K562 (cell line): Measurements from ENCODE around the gene ACTG2. TPM values are rescaled to one million over a fixed set of nuclear protein-coding genes. Genes with fewer than 3 reads are reported as not detected.

Experiments used
- ATAC-seq: fragments of 200-7000 bp; cut with Tn5 transposase; 3 replicates; pipeline ENCODE4 v1.9.1; 2020; ENCODE audit warnings: moderate library complexity
- BruUV-seq: library from RNA; stranded (reverse); fragments of 400-500 nt; replicated peaks from 2 replicates; lab custom pipeline; 2021; lab: Mats Ljungman, UMichigan
- CTCF ChIA-PET: fragments of 300-600 bp; formaldehyde crosslinking; extraction: SDS; loops from one replicate; lab custom pipeline; 2021; ENCODE audit warnings: low intra/inter-chr PET ratio; lab: Yijun Ruan, JAX
- POLR2A ChIA-PET: fragments of 300-600, 350-650 bp; sonication (Branson Sonifier 250); formaldehyde crosslinking; extraction: SDS; loops from one replicate; lab custom pipeline; 2021; ENCODE audit warnings: antibody characterized with exemption, inconsistent platforms; lab: Yijun Ruan, JAX
- DNase-seq, 4 experiments: peaks; one replicate each; pipeline versions ENCODE4 v3.0.0 to v3.0.0-alpha.2; 2011 to 2018; ENCODE audit warnings: low spot score in 3 of 4, mixed read lengths in 3 of 4; ENCODE audit errors: extremely low read depth in 1 of 4
- FAIRE-seq: peaks from 2 replicates; lab custom pipeline; 2011; peaks lifted over from hg19 to GRCh38; lab: Jason Lieb, UNC
- H2AFZ ChIP-seq: 2 replicates; pipeline ENCODE4 v1.6.0; 2011; ENCODE audit warnings: low read depth, low read length, control low read depth, inconsistent platforms
- H3K27ac ChIP-seq: fragments of 200-600 bp; 3 replicates; pipeline ENCODE4 v1.8.0; 2011; ENCODE audit warnings: low read depth, mild to moderate bottlenecking, control low read depth, inconsistent platforms, low read length, moderate library complexity, mixed read lengths; ENCODE audit errors: extremely low read depth
- H3K27me3 ChIP-seq, 2 experiments: fragments of 300-600 bp in 1 of 2; 2 replicates in 1 of 2; 3 replicates in 1 of 2; pipeline versions ENCODE4 v1.6.0 to v1.8.0; 2011; ENCODE audit warnings: inconsistent platforms in 2 of 2, low read length in 2 of 2, mild to moderate bottlenecking in 1 of 2, mixed read lengths in 1 of 2, moderate library complexity in 1 of 2; ENCODE audit not compliant: control insufficient read depth in 2 of 2, insufficient read depth in 2 of 2
- H3K36me3 ChIP-seq: fragments of 300-600 bp; 3 replicates; pipeline ENCODE4 v1.8.0; 2011; ENCODE audit warnings: mild to moderate bottlenecking, low read length, inconsistent platforms; ENCODE audit not compliant: control insufficient read depth, insufficient read depth
- H3K4me1 ChIP-seq, 2 experiments: fragments of 200-600 bp in 1 of 2; replicated peaks in 1 of 2; 2 replicates in 1 of 2; 3 replicates in 1 of 2; pipeline versions ENCODE4 v1.5.1 to v1.8.0; 2011; ENCODE audit warnings: inconsistent platforms in 2 of 2, low read length in 2 of 2, mild to moderate bottlenecking in 1 of 2, mixed read lengths in 1 of 2, moderate library complexity in 1 of 2; ENCODE audit not compliant: control insufficient read depth in 2 of 2, insufficient read depth in 2 of 2
- H3K4me2 ChIP-seq: 2 replicates; pipeline ENCODE4 v1.6.1; 2011; ENCODE audit warnings: low read length, control low read depth, inconsistent platforms, mixed read lengths; ENCODE audit not compliant: insufficient read depth
- H3K4me3 ChIP-seq: fragments of 200-600 bp; sonication (generic), shearing (Covaris generic); 2 replicates; pipeline ENCODE4 v1.5.1; 2016; ENCODE audit warnings: control low read depth, inconsistent platforms
- H3K79me2 ChIP-seq: fragments of 200-600 bp; 3 replicates; pipeline ENCODE4 v1.8.0; 2011; ENCODE audit warnings: low read length, inconsistent platforms; ENCODE audit not compliant: control insufficient read depth, insufficient read depth
- H3K9ac ChIP-seq, 2 experiments: 2 replicates each; pipeline versions ENCODE4 v1.6.0 to v1.6.1; 2011; ENCODE audit warnings: low read depth in 2 of 2, low read length in 2 of 2, control low read depth in 1 of 2, inconsistent platforms in 1 of 2, mild to moderate bottlenecking in 1 of 2, mixed read lengths in 1 of 2; ENCODE audit not compliant: insufficient read depth in 1 of 2
- H3K9me1 ChIP-seq: one replicate; pipeline ENCODE4 v1.6.0; 2011; ENCODE audit warnings: inconsistent platforms, mild to moderate bottlenecking, low read length, moderate library complexity; ENCODE audit not compliant: control insufficient read depth, insufficient read depth
- H3K9me3 ChIP-seq: replicated peaks from 2 replicates; pipeline ENCODE4 v1.5.1; 2011; ENCODE audit warnings: low read depth, low read length, inconsistent platforms; ENCODE audit not compliant: control insufficient read depth, insufficient read depth
- H4K20me1 ChIP-seq: replicated peaks from 2 replicates; pipeline ENCODE4 v1.6.1; 2011; ENCODE audit warnings: low read length, inconsistent platforms, mixed read lengths; ENCODE audit not compliant: control insufficient read depth, insufficient read depth
- ESRRA ChIP-seq: fragments of 450-650 bp; IDR thresholded peaks from 2 replicates; pipeline ENCODE4 v1.6.1; 2014; ENCODE audit warnings: low read depth, mild to moderate bottlenecking, moderate library complexity, borderline replicate concordance
- HOMEZ ChIP-seq: fragments of 250-450 bp; sonication (Bioruptor Pico); IDR thresholded peaks from 2 replicates; pipeline ENCODE4 v1.4.0; 2020; ENCODE audit warnings: mild to moderate bottlenecking, moderate library complexity
- KHSRP ChIP-seq: fragments of 450-650 bp; IDR thresholded peaks from 2 replicates; pipeline ENCODE4 v1.6.1; 2017
- NCOA4 ChIP-seq: fragments of 450-650 bp; IDR thresholded peaks from 2 replicates; pipeline ENCODE4 v1.6.1; 2018; ENCODE audit warnings: mild to moderate bottlenecking; ENCODE audit not compliant: partially characterized antibody
- RBFOX2 ChIP-seq: fragments of 200-400 bp; formaldehyde crosslinking; IDR thresholded peaks from 2 replicates; pipeline ENCODE4 v1.6.1; 2017; ENCODE audit warnings: low read depth, mild to moderate bottlenecking, low read length, moderate library complexity
- RBM25 ChIP-seq: fragments of 200-400 bp; formaldehyde crosslinking; IDR thresholded peaks from 2 replicates; pipeline ENCODE4 v1.6.1; 2018; ENCODE audit warnings: low read length, low read depth, moderate library complexity; ENCODE audit not compliant: severe bottlenecking
- ZBTB33 ChIP-seq: sonication (generic); formaldehyde crosslinking; IDR thresholded peaks from 2 replicates; pipeline ENCODE4 v1.8.1; 2023; ENCODE audit warnings: mild to moderate bottlenecking, missing genetic modification reagents
- ZFP36 ChIP-seq: fragments of 150-350 bp; IDR thresholded peaks from 2 replicates; pipeline ENCODE4 v1.6.1; 2018; ENCODE audit warnings: low read length, low read depth; ENCODE audit not compliant: partially characterized antibody
- ZNF277 ChIP-seq: fragments of 250-450 bp; sonication (Bioruptor Pico); IDR thresholded peaks from 2 replicates; pipeline ENCODE4 v1.8.0; 2022; ENCODE audit warnings: inconsistent platforms, mild to moderate bottlenecking, moderate library complexity, borderline replicate concordance
- WGBS: fragments of 100-300 bp; shearing (Covaris generic); methylation state at CpG from one replicate; pipeline ENCODE4 v1.1.6; 2016; ENCODE audit warnings: low coverage, mixed read lengths; ENCODE audit not compliant: insufficient coverage; ENCODE audit errors: missing lambda C conversion rate; 5-methylcytosine and 5-hydroxymethylcytosine counted together
- in situ Hi-C: fragments of 300-500 bp; cut with MboI; formaldehyde crosslinking; loops from 4 replicates; pipeline ENCODE4 v1.15.0; 2018; ENCODE audit warnings: inconsistent platforms, mixed read lengths
- intact Hi-C: fragments of 100-400 bp; cut with micrococcal nuclease; formaldehyde crosslinking; loops from 2 replicates; pipeline ENCODE4 v1.14.2; 2022
- polyA plus RNA-seq, 8 experiments: library from polyadenylated mRNA; depleted of rRNA in 4 of 8; stranded (reverse) in 5 of 8; unstranded in 3 of 8; fragments of >200 nt; fragmentation: Nextera tagmentation in 2 of 8; fragmentation: Illumina TruSeq in 1 of 8; extraction: Ambion mirVana in 2 of 8; extraction: Trizol in 1 of 8; gene quantifications; 2 replicates each; pipeline versions ENCODE4 v1.2.1 to v1.2.3, GENCODE V29; 2011 to 2014; ENCODE audit warnings: inconsistent platforms in 1 of 8, missing spikeins in 1 of 8
- total RNA-seq, 7 experiments: library from RNA; depleted of rRNA in 6 of 7; stranded (reverse); fragments of >200 nt in 6 of 7; fragmentation: Illumina TruSeq in 2 of 7; extraction: Trizol in 2 of 7; gene quantifications; 2 replicates each; pipeline versions ENCODE4 v1.2.1 to v1.2.3, GENCODE V29; 2011 to 2021; ENCODE audit warnings: low replicate concordance in 1 of 7

Gene ACTG2
- total and polyA plus RNA-seq, 9 of the 15 experiments (the other 6 are each of a cell fraction or from before 2014, with no cell fraction given) = 0.06 to 0.60 TPM; not detected in 7

GRCh38 chr2:73962798-73963197, 70.0 kb downstream of the ACTG2 start:
- WGBS = 54% methylated on average over 5 of the region's 5 CpGs
- ChIA-PET CTCF (no interaction called here), POLR2A (interaction anchor here (1.1 kb wide), 1 partner anchor 36 kb away, joined by 3 read pairs; the partner anchor contains the start of gene DGUOK)
- in situ Hi-C loops = no loop called here
- TF ChIP-seq RBM25 (peak; percentile 47), ESRRA (no peak)
- intact Hi-C loops = no loop called here
- H3K4me3 ChIP-seq = no peak overlapping the region
- no peaks in the 10 kb centered on the region for H3K79me2 ChIP-seq
- no peak overlapping the region for H2AFZ ChIP-seq
- DNase-seq (no peak), FAIRE-seq (no peak), ATAC-seq (no peak)
- H3K4me2 ChIP-seq = no peak overlapping the region
- no peaks in the 10 kb centered on the region for H3K27me3 ChIP-seq
- H3K9me3 ChIP-seq = no peaks in the 10 kb centered on the region
- no peaks in the 10 kb centered on the region for H4K20me1 ChIP-seq
- no peak overlapping the region for H3K9ac ChIP-seq
- peaks cover 21% of the 10 kb centered on the region; the same call in 2 of the 3 replicates for H3K36me3 ChIP-seq
- H3K4me1 ChIP-seq = peaks cover 5 to 13% of the 10 kb centered on the region in 2 experiments; a peak in 3 of 5 replicates
- no peaks in the 10 kb centered on the region for H3K9me1 ChIP-seq
- H3K27ac ChIP-seq = no peak overlapping the region
- no TSS peak for BruUV-seq

- no peaks in the 10 kb centered on the region for H3K9me3 ChIP-seq
- peaks cover 5 to 13% of the 10 kb centered on the region in 2 experiments; a peak in 3 of 5 replicates for H3K4me1 ChIP-seq
- peak overlapping the region in 1 of 2 experiments; percentile 50; a peak in 1 of 4 replicates for H3K9ac ChIP-seq
- in situ Hi-C loops (no loop called here), intact Hi-C loops (no loop called here)
- no peaks in the 10 kb centered on the region for H3K9me1 ChIP-seq
- no peaks in the 10 kb centered on the region for H3K27me3 ChIP-seq
- 48% methylated on average over 13 of the region's 13 CpGs for WGBS
- peak overlapping the region; percentile 10; the same call in 1 of the 2 replicates for H2AFZ ChIP-seq
- BruUV-seq = no TSS peak
- no peaks in the 10 kb centered on the region for H3K79me2 ChIP-seq
- no peak overlapping the region for H3K4me2 ChIP-seq
- POLR2A ChIA-PET = interaction anchor here (1.1 kb wide), 1 partner anchor 37 kb away, joined by 3 read pairs; the partner anchor contains the start of gene DGUOK
- ATAC-seq (peak; percentile 32; the same call in 1 of the 3 replicates), FAIRE-seq (peak; percentile 72), DNase-seq (no peak)
- no peak overlapping the region for H3K4me3 ChIP-seq
- peak overlapping the region; percentile 6; the same call in 1 of the 3 replicates for H3K27ac ChIP-seq
- H3K36me3 ChIP-seq = peaks cover 13% of the 10 kb centered on the region; the same call in 2 of the 3 replicates
- no peaks in the 10 kb centered on the region for H4K20me1 ChIP-seq
- CTCF ChIA-PET = no interaction called here
- TF ChIP-seq RBFOX2 (no peak), ZBTB33 (CRISPR knock-in tag) (no peak), KHSRP (no peak), ZFP36 (peak; percentile 33), HOMEZ (no peak), NCOA4 (no peak), ZNF277 (no peak)
Observed at GRCh38 chr2:73963385-73964120, 70.7 kb downstream of the ACTG2 start.
